NCI-H774 (cell line): ENCODE results near the gene COX17.
"Not testable (repeated sequence)": the region's sequence is repeated elsewhere in the genome, so short reads cannot be mapped to it uniquely, and the experiment has no call there.

Experiments used
- DNase-seq: peaks from one replicate; lab custom pipeline; 2025; lab: John Stamatoyannopoulos, UW

COX17 gene

GRCh38 chr3:119676771-119677640 lies at the start of gene COX17:
TSS of gene COX17 (minus strand) at chr3:119677406. CDS start at chr3:119677310, 96 bp downstream.
- DNase-seq: peak; percentile 87

- no peak for DNase-seq
Observed at GRCh38 chr3:119726909-119727308, 49.7 kb upstream of the COX17 start.

- no peak for DNase-seq
Observed at GRCh38 chr3:119723022-119723421, 45.8 kb upstream of the COX17 start.

GRCh38 chr3:119717520-119717919 lies 40.3 kb upstream of the COX17 start:
- no peak for DNase-seq

GRCh38 chr3:119716998-119717397 lies 39.8 kb upstream of the COX17 start:
- no peak for DNase-seq

- DNase-seq: no peak
Observed at GRCh38 chr3:119715105-119715504, 37.9 kb upstream of the COX17 start.

- DNase-seq: no peak
Observed at GRCh38 chr3:119703820-119704531, 26.8 kb upstream of the COX17 start.

- DNase-seq: no peak
Observed at GRCh38 chr3:119702530-119703527, 25.6 kb upstream of the COX17 start, which contains the start of gene CFAP91. TSS of gene CFAP91 (plus strand) at chr3:119703022. CDS start at chr3:119703099, 77 bp downstream.

GRCh38 chr3:119700920-119701734 lies 23.9 kb upstream of the COX17 start:
- no peak for DNase-seq

- no peak for DNase-seq
Observed at GRCh38 chr3:119700269-119700919, 23.2 kb upstream of the COX17 start.

GRCh38 chr3:119697394-119697793 lies 20.2 kb upstream of the COX17 start:
- no peak for DNase-seq

GRCh38 chr3:119695480-119695879 lies 18.3 kb upstream of the COX17 start:
- no peak for DNase-seq

GRCh38 chr3:119690043-119690656 lies 12.9 kb upstream of the COX17 start:
- DNase-seq: no peak

- no peak for DNase-seq
Observed at GRCh38 chr3:119683421-119683820, 6.2 kb upstream of the COX17 start.

GRCh38 chr3:119681279-119681678 lies 4.1 kb upstream of the COX17 start:
- DNase-seq: no peak

- DNase-seq: no peak
Observed at GRCh38 chr3:119679874-119680273, 2.7 kb upstream of the COX17 start.

GRCh38 chr3:119678209-119678608 lies 1.0 kb upstream of the COX17 start:
- not testable (repeated sequence) for DNase-seq

- DNase-seq: no peak
Observed at GRCh38 chr3:119677641-119677934, 382 bp upstream of the COX17 start.

- DNase-seq: no peak
Observed at GRCh38 chr3:119676020-119676419, 1.2 kb downstream of the COX17 start.

GRCh38 chr3:119675188-119675874 lies 1.9 kb downstream of the COX17 start:
- no peak for DNase-seq
